ENCODE results near the gene TXNDC17.

DNA sequence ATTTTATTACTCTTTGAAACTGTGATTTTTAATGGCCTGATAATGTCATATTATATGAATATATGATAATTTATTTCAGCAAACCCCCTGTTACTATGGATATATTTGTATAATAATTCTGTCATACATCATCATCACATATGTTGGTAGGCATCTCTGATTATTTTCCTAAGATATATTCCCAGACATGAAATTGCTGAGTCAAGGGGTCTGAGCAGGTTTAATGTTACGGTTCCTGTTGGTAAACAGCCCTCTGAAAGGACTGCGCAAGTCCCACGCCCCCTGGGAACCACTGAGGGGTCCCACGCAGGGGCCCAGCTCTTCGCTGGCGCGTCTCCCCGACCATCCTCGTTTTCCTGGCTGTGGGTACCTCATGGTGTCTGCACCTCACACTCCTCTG lies 48.1 kb downstream of the TXNDC17 start:
- TF ChIP-seq, protein P1, sequence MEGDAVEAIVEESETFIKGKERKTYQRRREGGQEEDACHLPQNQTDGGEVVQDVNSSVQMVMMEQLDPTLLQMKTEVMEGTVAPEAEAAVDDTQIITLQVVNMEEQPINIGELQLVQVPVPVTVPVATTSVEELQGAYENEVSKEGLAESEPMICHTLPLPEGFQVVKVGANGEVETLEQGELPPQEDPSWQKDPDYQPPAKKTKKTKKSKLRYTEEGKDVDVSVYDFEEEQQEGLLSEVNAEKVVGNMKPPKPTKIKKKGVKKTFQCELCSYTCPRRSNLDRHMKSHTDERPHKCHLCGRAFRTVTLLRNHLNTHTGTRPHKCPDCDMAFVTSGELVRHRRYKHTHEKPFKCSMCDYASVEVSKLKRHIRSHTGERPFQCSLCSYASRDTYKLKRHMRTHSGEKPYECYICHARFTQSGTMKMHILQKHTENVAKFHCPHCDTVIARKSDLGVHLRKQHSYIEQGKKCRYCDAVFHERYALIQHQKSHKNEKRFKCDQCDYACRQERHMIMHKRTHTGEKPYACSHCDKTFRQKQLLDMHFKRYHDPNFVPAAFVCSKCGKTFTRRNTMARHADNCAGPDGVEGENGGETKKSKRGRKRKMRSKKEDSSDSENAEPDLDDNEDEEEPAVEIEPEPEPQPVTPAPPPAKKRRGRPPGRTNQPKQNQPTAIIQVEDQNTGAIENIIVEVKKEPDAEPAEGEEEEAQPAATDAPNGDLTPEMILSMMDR (IDR thresholded peaks at IDR 0.05), result no peak
- TF ChIP-seq ZFX (IDR thresholded peaks at IDR 0.05; ENCODE audit: borderline replicate concordance), result no peak
